ENCODE data around the gene NELFE. TPM values are rescaled to one million over a fixed set of nuclear protein-coding genes. Genes with fewer than 3 reads are reported as not detected.

NELFE gene
- total and polyA plus RNA-seq, 2 of the 13 experiments (the other 11 are each of a cell fraction or from before 2014, with no cell fraction given) = 51.3 to 69.8 TPM

DNA sequence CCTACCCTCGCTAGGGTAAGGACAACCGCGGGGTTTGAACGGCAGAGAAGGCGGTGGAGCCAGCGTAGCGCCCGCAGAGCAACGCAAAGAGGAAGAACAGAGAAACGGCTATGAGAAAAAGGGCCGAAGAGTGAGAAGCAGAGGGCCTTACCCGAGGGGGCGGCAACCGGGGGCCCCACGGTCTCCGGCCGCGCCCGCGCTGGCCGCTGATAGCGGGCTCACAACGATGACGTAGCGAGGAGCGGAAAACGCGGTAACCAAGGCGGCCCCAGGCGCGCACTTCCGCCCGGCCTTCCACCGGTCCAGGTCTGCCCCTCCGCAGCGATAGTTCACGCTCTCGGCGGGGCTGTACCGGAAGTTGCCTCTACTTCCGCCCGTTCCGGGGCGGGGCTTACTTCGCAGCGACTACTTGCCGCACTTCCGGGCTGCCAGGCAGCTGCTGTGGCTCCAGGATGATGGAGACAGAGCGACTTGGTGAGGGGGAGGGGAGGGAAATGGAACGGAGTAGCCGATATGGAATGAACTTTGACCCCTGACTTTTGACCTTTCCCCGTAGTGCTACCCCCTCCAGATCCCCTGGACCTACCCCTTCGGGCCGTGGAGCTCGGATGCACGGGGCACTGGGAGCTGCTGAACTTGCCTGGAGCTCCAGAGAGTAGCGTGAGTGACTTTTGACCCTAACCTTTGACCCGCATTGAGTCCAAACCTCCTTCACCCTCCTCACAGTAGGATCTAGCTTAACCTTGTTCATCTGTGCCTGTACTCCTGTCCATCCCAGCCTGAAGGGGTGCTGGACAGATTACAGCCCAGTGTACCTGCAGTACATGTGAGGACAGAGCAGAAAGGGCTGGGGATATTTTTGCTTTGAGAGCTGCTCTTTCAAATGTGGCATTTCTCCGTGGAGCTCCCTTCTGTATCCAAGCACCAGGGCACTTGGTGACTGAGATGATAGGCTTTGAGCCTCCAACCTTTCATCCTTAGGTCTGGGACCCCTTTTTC, at the start of gene NELFE, which contains the start of gene SKIC2 (continued):
- TF ChIP-seq, protein P1, sequence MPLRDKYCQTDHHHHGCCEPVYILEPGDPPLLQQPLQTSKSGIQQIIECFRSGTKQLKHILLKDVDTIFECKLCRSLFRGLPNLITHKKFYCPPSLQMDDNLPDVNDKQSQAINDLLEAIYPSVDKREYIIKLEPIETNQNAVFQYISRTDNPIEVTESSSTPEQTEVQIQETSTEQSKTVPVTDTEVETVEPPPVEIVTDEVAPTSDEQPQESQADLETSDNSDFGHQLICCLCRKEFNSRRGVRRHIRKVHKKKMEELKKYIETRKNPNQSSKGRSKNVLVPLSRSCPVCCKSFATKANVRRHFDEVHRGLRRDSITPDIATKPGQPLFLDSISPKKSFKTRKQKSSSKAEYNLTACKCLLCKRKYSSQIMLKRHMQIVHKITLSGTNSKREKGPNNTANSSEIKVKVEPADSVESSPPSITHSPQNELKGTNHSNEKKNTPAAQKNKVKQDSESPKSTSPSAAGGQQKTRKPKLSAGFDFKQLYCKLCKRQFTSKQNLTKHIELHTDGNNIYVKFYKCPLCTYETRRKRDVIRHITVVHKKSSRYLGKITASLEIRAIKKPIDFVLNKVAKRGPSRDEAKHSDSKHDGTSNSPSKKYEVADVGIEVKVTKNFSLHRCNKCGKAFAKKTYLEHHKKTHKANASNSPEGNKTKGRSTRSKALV (CRISPR knock-in tag; IDR thresholded peaks at IDR 0.05) = peak; percentile 36; the same call in 1 of the 2 replicates
- TF ChIP-seq NFYC (CRISPR knock-in tag; IDR thresholded peaks at IDR 0.05) (peak; percentile 64), CHD4 (IDR thresholded peaks at IDR 0.05; ENCODE audit: borderline replicate concordance, low read length) (0 out of 2 replicates have a peak, but pooled peaks have one; percentile 37), HNRNPUL1 (IDR thresholded peaks at IDR 0.05; ENCODE audit: low read depth, low read length) (no peak), ZNF280D (CRISPR knock-in tag; IDR thresholded peaks at IDR 0.05) (no peak), ZNF749 (CRISPR knock-in tag; IDR thresholded peaks at IDR 0.05; ENCODE audit: borderline replicate concordance) (0 out of 2 replicates have a peak, but pooled peaks have one; percentile 53), RBAK (CRISPR knock-in tag; IDR thresholded peaks at IDR 0.05) (no peak), EEA1 (CRISPR knock-in tag; IDR thresholded peaks at IDR 0.05; ENCODE audit: borderline replicate concordance) (no peak), BRD4 (CRISPR knock-in tag; IDR thresholded peaks at IDR 0.05) (peak; percentile 52; the same call in 1 of the 2 replicates), ZNF20 (CRISPR knock-in tag; IDR thresholded peaks at IDR 0.05) (no peak), ZMAT3 (CRISPR knock-in tag; conservative IDR thresholded peaks at IDR 0.05) (peak; percentile 69; the same call in 1 of the 2 replicates), FOXK1 (CRISPR knock-in tag; IDR thresholded peaks at IDR 0.05; ENCODE audit: borderline replicate concordance, low read depth) (peak; percentile 97), NFATC3 (CRISPR knock-in tag; IDR thresholded peaks at IDR 0.05) (0 out of 2 replicates have a peak, but pooled peaks have one; percentile 86), MTA1 (CRISPR knock-in tag; IDR thresholded peaks at IDR 0.05; ENCODE audit: borderline replicate concordance) (peak; percentile 31; the same call in 1 of the 2 replicates), SP5 (CRISPR knock-in tag; IDR thresholded peaks at IDR 0.05; ENCODE audit: borderline replicate concordance, low read depth) (peak; percentile 59), ZC3H4 (CRISPR knock-in tag; IDR thresholded peaks at IDR 0.05; ENCODE audit: borderline replicate concordance) (no peak), MIXL1 (CRISPR knock-in tag; IDR thresholded peaks at IDR 0.05) (peak; percentile 79; the same call in 1 of the 2 replicates), ZNF121 (CRISPR knock-in tag; IDR thresholded peaks at IDR 0.05) (no peak), KDM5B (CRISPR knock-in tag; IDR thresholded peaks at IDR 0.05; ENCODE audit: borderline replicate concordance) (peak; percentile 75; the same call in 1 of the 2 replicates)
- TF ChIP-seq, protein P2, sequence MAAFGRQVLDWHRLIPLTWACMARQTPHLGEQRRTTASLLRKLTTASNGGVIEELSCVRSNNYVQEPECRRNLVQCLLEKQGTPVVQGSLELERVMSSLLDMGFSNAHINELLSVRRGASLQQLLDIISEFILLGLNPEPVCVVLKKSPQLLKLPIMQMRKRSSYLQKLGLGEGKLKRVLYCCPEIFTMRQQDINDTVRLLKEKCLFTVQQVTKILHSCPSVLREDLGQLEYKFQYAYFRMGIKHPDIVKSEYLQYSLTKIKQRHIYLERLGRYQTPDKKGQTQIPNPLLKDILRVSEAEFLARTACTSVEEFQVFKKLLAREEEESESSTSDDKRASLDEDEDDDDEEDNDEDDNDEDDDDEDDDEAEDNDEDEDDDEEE (CRISPR knock-in tag; IDR thresholded peaks at IDR 0.05) = 0 out of 2 replicates have a peak, but pooled peaks have one; percentile 53
- TF ChIP-seq, protein P3, sequence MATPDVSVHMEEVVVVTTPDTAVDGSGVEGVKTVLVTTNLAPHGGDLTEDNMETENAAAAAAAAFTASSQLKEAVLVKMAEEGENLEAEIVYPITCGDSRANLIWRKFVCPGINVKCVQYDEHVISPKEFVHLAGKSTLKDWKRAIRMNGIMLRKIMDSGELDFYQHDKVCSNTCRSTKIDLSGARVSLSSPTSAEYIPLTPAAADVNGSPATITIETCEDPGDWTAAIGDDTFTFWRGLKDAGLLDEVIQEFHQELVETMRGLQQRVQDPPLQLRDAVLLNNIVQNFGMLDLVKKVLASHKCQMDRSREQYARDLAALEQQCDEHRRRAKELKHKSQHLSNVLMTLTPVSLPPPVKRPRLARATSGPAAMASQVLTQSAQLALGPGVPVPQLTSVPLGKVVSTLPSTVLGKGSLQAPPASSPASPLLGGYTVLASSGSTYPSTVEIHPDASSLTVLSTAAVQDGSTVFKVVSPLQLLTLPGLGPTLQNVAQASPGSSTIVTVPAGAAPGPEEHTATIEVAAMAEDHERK (CRISPR knock-in tag; IDR thresholded peaks at IDR 0.05; ENCODE audit: low read depth) = peak; percentile 86
